ACHN (cell line): ENCODE measurements around the gene CPA3.

Experiments used
- DNase-seq: peaks from one replicate; pipeline ENCODE4 v3.0.0-alpha.2; 2015
- in situ Hi-C: cut with HindIII; loops from 2 replicates; pipeline ENCODE4 v1.10.0; 2017; ENCODE audit warnings: low sequenced_read_pairs, low pct_ligation_motif_present, low pct_unique_long_range_greater_than_20kb

Gene CPA3

DNA sequence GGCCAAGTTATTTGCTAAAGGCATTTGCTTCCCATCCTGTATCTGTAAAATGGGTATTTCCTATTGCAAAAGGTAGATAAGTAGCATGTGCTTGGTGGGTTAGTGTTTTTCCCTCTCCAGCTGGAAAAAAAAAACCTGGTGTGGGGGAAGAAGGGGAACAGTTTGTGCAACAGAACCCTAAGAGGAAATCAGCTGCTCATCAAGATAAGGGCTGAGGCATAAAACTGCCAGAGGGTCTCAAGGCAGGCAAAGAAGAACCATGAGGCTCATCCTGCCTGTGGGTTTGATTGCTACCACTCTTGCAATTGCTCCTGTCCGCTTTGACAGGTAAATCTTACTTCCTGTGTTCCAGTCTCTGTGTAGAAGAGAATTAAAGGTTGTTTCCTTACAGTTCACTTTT lies at the start of gene CPA3:
TSS of gene CPA3 (plus strand) at position 248 of the 400 bp plus-strand sequence. CDS start at position 260, 12 bp downstream.
- DNase-seq: no peak
- in situ Hi-C loops: no loop called here

DNA sequence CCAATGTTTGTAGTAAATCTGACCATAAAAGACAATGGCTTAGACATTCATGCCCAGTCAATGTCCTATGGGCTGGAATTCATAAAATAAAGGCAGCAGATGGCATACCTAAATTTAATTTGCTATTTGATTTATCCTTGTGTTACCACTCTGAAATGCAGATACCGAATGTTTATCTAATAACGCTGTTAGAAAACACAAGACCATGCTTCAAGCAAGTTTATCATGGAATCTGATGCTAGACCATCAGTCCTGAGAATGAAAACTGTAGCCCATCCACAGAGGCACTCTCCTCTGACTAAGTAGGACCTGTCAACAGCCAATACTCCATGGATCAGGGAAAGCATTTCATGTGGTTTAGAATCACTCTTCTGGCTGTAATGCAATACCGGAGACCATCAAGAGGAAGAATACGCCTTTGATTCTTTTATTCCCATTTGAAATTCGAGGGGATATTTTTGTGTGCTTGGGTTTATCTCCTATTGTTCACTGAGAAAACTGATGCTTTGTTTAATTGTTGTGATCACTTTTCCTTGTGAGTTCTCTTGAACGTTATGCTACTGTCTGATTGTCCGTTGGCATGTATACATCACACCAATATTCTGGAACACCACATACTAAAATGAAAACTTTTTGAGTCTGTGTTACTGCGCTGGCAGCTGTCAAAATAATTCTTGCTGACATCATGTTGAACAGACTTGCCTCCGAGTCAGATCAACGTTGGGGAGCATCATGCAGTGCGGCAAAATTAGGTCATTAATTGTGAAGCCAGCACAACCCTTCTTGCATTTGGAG lies 49.6 kb upstream of the CPA3 start:
- in situ Hi-C loops: no loop called here

DNA sequence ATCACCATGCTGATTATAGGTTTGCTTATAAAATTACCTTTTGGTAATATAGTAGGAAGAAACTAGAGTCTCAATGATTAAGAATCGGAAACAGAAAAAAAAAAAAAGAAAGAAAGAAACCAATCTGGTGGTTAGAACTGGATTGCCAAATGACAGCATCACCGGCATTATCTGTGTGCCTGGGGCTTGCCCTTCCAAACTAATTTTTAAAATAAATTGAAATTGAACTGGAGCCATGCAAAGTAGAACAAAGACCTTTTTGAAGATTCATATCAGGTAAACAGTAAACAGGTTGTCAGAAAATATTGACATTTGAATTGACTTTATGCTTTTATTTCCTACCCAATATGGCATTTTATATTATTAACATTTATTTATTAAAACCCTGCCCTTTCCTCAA lies 48.7 kb upstream of the CPA3 start:
- in situ Hi-C loops: no loop called here
- DNase-seq: no peak

More for the DNA sequence above, 49.6 kb upstream of the CPA3 start:
- no peak for DNase-seq

DNA sequence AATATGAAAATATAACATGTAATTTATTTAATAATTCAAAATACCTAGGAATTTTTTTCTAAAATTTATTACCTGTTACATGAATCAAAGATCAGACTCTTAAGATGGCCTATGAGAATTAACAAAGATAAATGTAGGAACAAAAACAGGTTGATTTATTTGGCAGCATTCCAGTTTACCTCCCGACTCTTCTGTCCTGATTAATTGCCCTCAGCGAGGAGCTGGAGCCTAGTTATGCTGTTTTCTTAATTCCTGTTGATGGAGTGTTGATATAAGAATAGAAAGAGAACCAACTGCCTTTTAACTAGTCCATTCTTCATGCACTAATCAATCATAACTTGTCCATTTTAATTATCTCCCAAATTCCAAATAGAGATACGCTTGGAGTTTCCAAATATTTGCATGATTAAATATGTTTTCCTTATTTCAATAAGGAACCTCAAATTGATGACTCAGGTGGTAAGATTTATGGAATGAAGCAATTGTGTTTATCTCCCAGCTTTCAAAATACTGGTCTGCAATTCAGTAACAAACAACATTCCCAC lies 48.0 kb upstream of the CPA3 start:
- in situ Hi-C loops: no loop called here
- DNase-seq: no peak

GRCh38 chr3:148820361-148821245 lies 44.5 kb upstream of the CPA3 start:
- DNase-seq: no peak
- in situ Hi-C loops: no loop called here

DNA sequence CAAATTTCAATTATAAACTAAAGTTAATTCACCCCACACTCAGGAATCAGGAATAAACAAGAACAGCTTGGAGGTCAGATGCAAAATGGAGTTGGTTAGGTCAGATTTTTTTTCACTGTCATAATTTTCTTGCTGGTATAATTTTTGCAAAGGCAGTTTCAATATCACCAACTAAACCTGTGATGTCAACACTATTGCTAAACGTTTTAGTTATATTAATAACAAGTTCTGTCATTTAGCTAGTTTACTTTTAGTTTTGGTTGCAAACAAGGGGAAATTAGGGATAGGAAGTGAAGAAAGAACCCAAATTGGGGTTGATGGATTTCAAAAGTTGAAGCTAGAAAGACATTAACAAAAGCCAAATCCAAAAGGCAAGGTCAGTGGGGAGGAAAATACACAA lies 42.1 kb upstream of the CPA3 start:
- in situ Hi-C loops: no loop called here
- DNase-seq: no peak

- in situ Hi-C loops: no loop called here
- DNase-seq: no peak
Observed at GRCh38 chr3:148825476-148825875, 39.6 kb upstream of the CPA3 start.

DNA sequence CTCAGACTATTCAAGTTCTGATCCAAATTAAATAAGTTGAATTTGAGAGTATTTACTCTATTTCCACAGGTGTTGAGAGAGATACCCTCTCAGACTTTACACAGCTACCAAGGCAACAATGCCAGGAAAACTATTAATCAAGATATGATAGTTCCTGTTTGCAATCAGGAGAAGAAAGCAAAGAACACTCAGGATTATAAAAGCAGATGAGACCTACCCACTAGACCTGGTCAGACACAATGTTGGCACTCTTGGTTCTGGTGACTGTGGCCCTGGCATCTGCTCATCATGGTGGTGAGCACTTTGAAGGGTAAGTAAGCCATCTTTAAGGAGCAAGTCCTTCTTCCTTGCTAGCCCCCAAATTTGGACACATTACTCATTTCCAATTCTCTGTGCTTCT lies 37.5 kb upstream of the CPA3 start, which contains the start of gene CPB1:
TSS of gene CPB1 (plus strand) at position 227 of the 400 bp plus-strand sequence. CDS start at position 240, 13 bp downstream.
- in situ Hi-C loops: no loop called here
- DNase-seq: no peak

DNA sequence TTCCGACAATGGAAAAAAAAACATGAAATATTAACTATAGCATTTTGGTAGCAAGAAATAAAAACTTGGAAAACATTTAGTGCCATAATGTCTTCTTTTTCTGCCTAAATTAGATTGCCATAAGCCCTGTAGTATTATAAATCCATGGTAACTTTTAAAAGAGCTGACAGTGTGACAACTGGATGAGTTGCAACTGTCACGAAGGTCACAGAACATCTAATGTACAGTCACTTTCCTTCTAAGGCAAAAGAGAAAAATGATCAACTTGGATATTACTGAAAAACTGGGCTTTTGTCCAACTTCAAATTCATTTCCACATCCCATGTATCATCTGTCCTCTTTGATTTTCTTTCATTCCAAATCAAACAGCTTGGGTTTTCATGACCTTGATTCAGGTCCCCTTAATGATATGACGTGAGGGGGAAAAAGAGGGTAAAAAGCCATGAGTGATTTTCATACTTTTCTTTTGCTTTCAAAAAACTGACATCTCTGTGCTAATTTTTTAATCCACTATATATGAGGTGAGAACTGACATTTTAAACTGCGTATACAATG lies 36.9 kb upstream of the CPA3 start:
- in situ Hi-C loops: no loop called here
- no peak for DNase-seq

- no peak for DNase-seq
- in situ Hi-C loops: no loop called here
Observed at GRCh38 chr3:148829926-148830325, 35.2 kb upstream of the CPA3 start.

- in situ Hi-C loops: no loop called here
- DNase-seq: no peak
Observed at GRCh38 chr3:148833223-148833622, 31.9 kb upstream of the CPA3 start.

- DNase-seq: no peak
- in situ Hi-C loops: no loop called here
Observed at GRCh38 chr3:148839805-148840204, 25.3 kb upstream of the CPA3 start.

GRCh38 chr3:148840451-148840850 lies 24.6 kb upstream of the CPA3 start:
- in situ Hi-C loops: no loop called here

DNA sequence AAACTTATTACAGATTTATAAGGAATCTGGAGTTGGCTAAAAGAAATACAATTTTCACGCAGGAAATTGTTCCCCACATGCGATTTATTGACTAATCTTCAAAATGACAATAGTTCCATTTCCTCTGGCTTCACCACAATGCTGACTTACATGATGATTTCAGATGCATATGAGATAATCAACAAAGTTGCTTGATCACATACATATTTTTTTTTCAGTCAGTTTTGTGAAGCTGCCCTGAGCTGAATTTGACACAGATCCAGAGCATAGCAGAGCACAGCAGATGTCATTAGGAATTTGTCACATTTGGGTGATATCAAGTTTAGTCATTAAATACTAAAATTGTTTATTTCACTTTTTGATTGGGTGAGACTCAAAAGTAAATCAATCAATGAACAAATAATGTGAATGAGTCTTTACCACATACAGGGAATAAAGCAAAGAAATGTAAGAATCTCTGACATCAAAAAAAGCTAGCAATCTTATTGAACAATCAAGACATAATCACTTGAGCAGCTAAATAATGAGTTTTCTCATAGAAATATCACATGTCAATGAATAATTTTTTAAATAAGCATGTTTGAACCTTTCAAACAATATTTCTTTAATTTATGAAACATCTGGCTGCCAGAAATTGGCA lies 19.2 kb upstream of the CPA3 start:
- in situ Hi-C loops: no loop called here
- no peak for DNase-seq

More at GRCh38 chr3:148840451-148840850, 24.6 kb upstream of the CPA3 start:
- no peak for DNase-seq

GRCh38 chr3:148847351-148847750 lies 17.7 kb upstream of the CPA3 start:
- DNase-seq: no peak
- in situ Hi-C loops: no loop called here

GRCh38 chr3:148848410-148848809 lies 16.7 kb upstream of the CPA3 start:
- in situ Hi-C loops: no loop called here
- no peak for DNase-seq

DNA sequence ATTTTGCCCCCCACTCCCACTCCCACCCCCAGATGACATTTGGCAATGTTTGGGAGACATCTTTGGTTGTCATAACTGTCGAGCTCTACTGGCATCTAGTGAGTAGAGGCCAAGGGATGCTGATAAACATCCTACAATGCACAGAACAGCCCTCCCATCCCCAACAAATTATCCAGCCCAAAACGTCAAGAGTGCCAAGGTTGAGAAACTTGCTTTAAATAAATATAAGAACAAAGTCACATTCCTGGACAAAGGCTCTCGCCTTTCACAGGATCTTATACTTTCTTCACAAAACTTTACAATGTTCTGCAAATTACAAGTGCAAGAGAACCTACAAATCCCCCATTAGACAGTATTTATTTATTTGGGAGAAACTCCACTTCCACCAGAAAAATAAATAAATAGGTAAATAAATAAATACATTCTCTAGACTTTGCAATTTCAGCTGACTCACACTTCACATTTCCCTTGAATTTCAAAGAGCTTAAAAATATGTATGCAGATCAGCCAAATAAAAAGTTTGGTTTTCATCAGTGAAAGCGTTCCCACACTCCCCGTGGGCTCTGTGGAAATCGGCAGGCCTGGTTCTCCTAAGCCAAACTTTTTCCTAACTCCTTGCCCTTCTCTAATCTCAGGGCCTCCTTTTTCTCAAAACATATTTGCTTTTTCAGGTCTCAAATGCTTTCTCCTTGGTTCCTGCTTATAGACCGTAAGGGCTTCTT lies 12.7 kb upstream of the CPA3 start:
- in situ Hi-C loops: no loop called here

GRCh38 chr3:148853076-148853475 lies 12.0 kb upstream of the CPA3 start:
- in situ Hi-C loops: no loop called here
- no peak for DNase-seq

More for the DNA sequence above, 12.7 kb upstream of the CPA3 start:
- DNase-seq: no peak
